Ureter (tissue), 1 donor: ENCODE results near the gene PLTP. TPM values are rescaled to one million over a fixed set of nuclear protein-coding genes. Genes with fewer than 3 reads are reported as not detected.

Experiments
- total RNA-seq: library from RNA; stranded (reverse); gene quantifications from one replicate; pipeline ENCODE4 v1.2.4, GENCODE V29; 2023
- donor health status: DM: yes; HTN: yes; CAD: no.

The PLTP gene
- total RNA-seq, 1 donor from 2014 or later, result 101 TPM

Other genes starting within 250 kb of the PLTP start
- gene WFDC11, start 241.9 kb downstream of the PLTP start, total RNA-seq, result not detected
- gene WFDC13, start 210.1 kb downstream of the PLTP start, total RNA-seq, result 0.55 TPM
- 1.9 TPM for gene WFDC10B, start 207.1 kb downstream of the PLTP start, total RNA-seq
- not detected for gene SPINT4, start 189.8 kb downstream of the PLTP start, total RNA-seq
- 3.0 TPM for gene WFDC3, start 120.3 kb downstream of the PLTP start, total RNA-seq
- gene DNTTIP1, start 120.2 kb downstream of the PLTP start, total RNA-seq, result 24.5 TPM
- gene UBE2C, start 99.5 kb downstream of the PLTP start, total RNA-seq, result 1.1 TPM
- gene TNNC2, start 84.8 kb downstream of the PLTP start, total RNA-seq, result 0.57 TPM
- 31.4 TPM for gene SNX21, start 78.4 kb downstream of the PLTP start, total RNA-seq
- 21.0 TPM for gene ACOT8, start 54.8 kb downstream of the PLTP start, total RNA-seq
- gene ZSWIM3, start 54.5 kb downstream of the PLTP start, total RNA-seq, result 4.1 TPM
- 14.4 TPM for gene ZSWIM1, start 30.9 kb downstream of the PLTP start, total RNA-seq
- 8.6 TPM for gene SPATA25, start 24.5 kb downstream of the PLTP start, total RNA-seq
- 17.9 TPM for gene NEURL2, start 20.9 kb downstream of the PLTP start, total RNA-seq
- 98.0 TPM for gene CTSA, start 20.8 kb downstream of the PLTP start, total RNA-seq
- 37.5 TPM for gene PCIF1, start 22.5 kb upstream of the PLTP start, total RNA-seq
- gene ZNF335, start 60.0 kb upstream of the PLTP start, total RNA-seq, result 23.9 TPM
- 1.4 TPM for gene MMP9, start 96.8 kb upstream of the PLTP start, total RNA-seq
- gene SLC12A5, start 117.1 kb upstream of the PLTP start, total RNA-seq, result not detected
- 30.0 TPM for gene NCOA5, start 177.8 kb upstream of the PLTP start, total RNA-seq
- gene CD40, start 206.2 kb upstream of the PLTP start, total RNA-seq, result 29.0 TPM